ENCODE data around the gene SPRYD4. TPM values are rescaled to one million over a fixed set of nuclear protein-coding genes. Genes with fewer than 3 reads are reported as not detected.

SPRYD4 gene
- total RNA-seq = 1.0 and 1.1 TPM in 2 replicates

GRCh38 chr12:56468216-56469006, at the start of gene SPRYD4:
Gene SPRYD4, plus strand, starts transcription at chr12:56468578. Its CDS starts 14 bp downstream, at chr12:56468592.

GRCh38 chr12:56448860-56449621, 19.3 kb upstream of the SPRYD4 start, which contains the start of gene TIMELESS:
Gene TIMELESS, minus strand, starts transcription at chr12:56449426. Its CDS starts 15,256 bp downstream, at chr12:56434170.

GRCh38 chr12:56454557-56454956, 13.8 kb upstream of the SPRYD4 start, which contains the start of gene MIP:
Gene MIP, minus strand, starts transcription at chr12:56454657. Its CDS starts 44 bp downstream, at chr12:56454613.

GRCh38 chr12:56488041-56488955, 19.9 kb downstream of the SPRYD4 start, which contains the start of gene GLS2:
Gene GLS2, minus strand, starts transcription at chr12:56488161. Its CDS starts 43 bp downstream, at chr12:56488118.

GRCh38 chr12:56521590-56522371, 53.4 kb downstream of the SPRYD4 start, which contains the start of gene RBMS2:
Gene RBMS2, plus strand, starts transcription at chr12:56521820. Its CDS starts 204 bp downstream, at chr12:56522024.

Other genes starting within 250 kb of the SPRYD4 start
- gene RNF41, start 246.7 kb upstream of the SPRYD4 start, total RNA-seq = 124 and 160 TPM in 2 replicates
- gene NABP2, start 244.2 kb upstream of the SPRYD4 start, total RNA-seq = 24.6 and 35.9 TPM in 2 replicates
- gene SLC39A5, start 238.5 kb upstream of the SPRYD4 start, total RNA-seq = under 0.01 and 0.28 TPM in 2 replicates
- 10.6 and 40.3 TPM in 2 replicates for gene ANKRD52, start 210.2 kb upstream of the SPRYD4 start, total RNA-seq
- 2.9 and 4.1 TPM in 2 replicates for gene COQ10A, start 201.6 kb upstream of the SPRYD4 start, total RNA-seq
- gene CS, start 168.2 kb upstream of the SPRYD4 start, total RNA-seq = 106 and 188 TPM in 2 replicates
- gene CNPY2, start 152.6 kb upstream of the SPRYD4 start, total RNA-seq = 51.6 and 53.0 TPM in 2 replicates
- gene PAN2, start 134.6 kb upstream of the SPRYD4 start, total RNA-seq = 21.9 and 27.0 TPM in 2 replicates
- 0.21 and 0.34 TPM in 2 replicates for gene IL23A, start 129.7 kb upstream of the SPRYD4 start, total RNA-seq
- 56.0 and 105 TPM in 2 replicates for gene STAT2, start 108.5 kb upstream of the SPRYD4 start, total RNA-seq
- gene APOF, start 105.7 kb upstream of the SPRYD4 start, total RNA-seq = not detected in 2 replicates
- gene TIMELESS, start 19.2 kb upstream of the SPRYD4 start, total RNA-seq = 6.8 and 7.1 TPM in 2 replicates
- not detected in 2 replicates for gene MIP, start 13.9 kb upstream of the SPRYD4 start, total RNA-seq
- gene GLS2, start 19.6 kb downstream of the SPRYD4 start, total RNA-seq = 2.8 and 7.2 TPM in 2 replicates
- gene RBMS2, start 53.2 kb downstream of the SPRYD4 start, total RNA-seq = 18.1 and 21.5 TPM in 2 replicates
- 17.1 and 40.9 TPM in 2 replicates for gene BAZ2A, start 161.7 kb downstream of the SPRYD4 start, total RNA-seq
- 549 and 568 TPM in 2 replicates for gene ATP5F1B, start 177.4 kb downstream of the SPRYD4 start, total RNA-seq
- 96.0 and 140 TPM in 2 replicates for gene PTGES3, start 219.7 kb downstream of the SPRYD4 start, total RNA-seq

Measured in nasal cavity respiratory epithelium epithelial cell of viscerocranial mucosa (primary cell).